SU-DHL-6 (cell line): ENCODE measurements around the gene GPR148.

ENCODE experiments used
- H2AFZ ChIP-seq: fragments of 200-600 bp; sonication (generic); 2 replicates; pipeline ENCODE4 v1.6.1; 2014; ENCODE audit warnings: low read depth, mild to moderate bottlenecking, moderate library complexity, mixed read lengths, antibody characterized with exemption, low read length; ENCODE audit not compliant: severe bottlenecking
- H3F3A ChIP-seq: fragments of 200-600 bp; shearing (Covaris generic); 2 replicates; pipeline ENCODE4 v1.6.0; 2016; ENCODE audit warnings: antibody characterized with exemption, mild to moderate bottlenecking; ENCODE audit not compliant: insufficient read depth
- H3K27ac ChIP-seq: fragments of 200-600 bp; sonication (generic); 2 replicates; pipeline ENCODE4 v1.5.1; 2016; ENCODE audit warnings: low read depth, mild to moderate bottlenecking, low read length, moderate library complexity, mixed read lengths
- H3K27me3 ChIP-seq: fragments of 200-600 bp; sonication (generic), shearing (Covaris generic); 2 replicates; pipeline ENCODE4 v1.6.0; 2014; ENCODE audit warnings: mild to moderate bottlenecking, low read length
- H3K36me3 ChIP-seq: fragments of 200-600 bp; sonication (generic); 2 replicates; pipeline ENCODE4 v1.6.1; 2014; ENCODE audit warnings: mild to moderate bottlenecking, low read length, mixed read lengths
- H3K4me2 ChIP-seq: fragments of 300-600, 200-600 bp; shearing (Covaris generic), sonication (generic); 2 replicates; pipeline ENCODE4 v1.6.0; 2014; ENCODE audit warnings: low read length, low read depth, mild to moderate bottlenecking; ENCODE audit not compliant: poor library complexity, severe bottlenecking
- H3K4me3 ChIP-seq: fragments of 200-600 bp; sonication (generic); 2 replicates; pipeline ENCODE4 v1.5.1; 2014; ENCODE audit warnings: antibody characterized with exemption, low read length, mild to moderate bottlenecking, mixed read lengths; ENCODE audit not compliant: insufficient read depth, poor library complexity, severe bottlenecking
- H3K79me2 ChIP-seq: fragments of 200-600 bp; sonication (generic); 2 replicates; pipeline ENCODE4 v1.6.1; 2014; ENCODE audit warnings: mild to moderate bottlenecking, low read length, moderate library complexity; ENCODE audit not compliant: insufficient read depth
- H3K9ac ChIP-seq: fragments of 200-600 bp; sonication (generic); 2 replicates; pipeline ENCODE4 v1.7.0; 2014; ENCODE audit warnings: mild to moderate bottlenecking, low read length
- H3K9me2 ChIP-seq: fragments of 200-600 bp; sonication (generic); replicated peaks from 2 replicates; pipeline ENCODE4 v1.6.1; 2014; ENCODE audit warnings: low read length; ENCODE audit not compliant: insufficient read depth
- H3K9me3 ChIP-seq: fragments of 200-600 bp; sonication (generic); 2 replicates; pipeline ENCODE4 v1.6.1; 2014; ENCODE audit warnings: low read length, mixed read lengths; ENCODE audit not compliant: insufficient read depth
- H4K20me1 ChIP-seq: fragments of 200-600 bp; sonication (generic); 2 replicates; pipeline ENCODE4 v1.6.1; 2014; ENCODE audit warnings: low read depth, mild to moderate bottlenecking, antibody characterized with exemption, low read length, moderate library complexity, mixed read lengths
- EZH2phosphoT487 ChIP-seq: fragments of 200-600 bp; sonication (generic), shearing (Covaris generic); conservative IDR thresholded peaks from 2 replicates; pipeline ENCODE4 v1.6.1; 2018; ENCODE audit warnings: mild to moderate bottlenecking, antibody characterized with exemption, low read length, moderate library complexity, mixed read lengths
- TF ChIP-seq, protein P1 (sequence below): fragments of 200-600 bp; sonication (generic); IDR thresholded peaks from one replicate; pipeline ENCODE4 v1.5.1; 2017; ENCODE audit warnings: antibody characterized with exemption, mild to moderate bottlenecking, low read length, moderate library complexity; ENCODE audit not compliant: insufficient read depth, poor library complexity, severe bottlenecking

The GPR148 gene

DNA sequence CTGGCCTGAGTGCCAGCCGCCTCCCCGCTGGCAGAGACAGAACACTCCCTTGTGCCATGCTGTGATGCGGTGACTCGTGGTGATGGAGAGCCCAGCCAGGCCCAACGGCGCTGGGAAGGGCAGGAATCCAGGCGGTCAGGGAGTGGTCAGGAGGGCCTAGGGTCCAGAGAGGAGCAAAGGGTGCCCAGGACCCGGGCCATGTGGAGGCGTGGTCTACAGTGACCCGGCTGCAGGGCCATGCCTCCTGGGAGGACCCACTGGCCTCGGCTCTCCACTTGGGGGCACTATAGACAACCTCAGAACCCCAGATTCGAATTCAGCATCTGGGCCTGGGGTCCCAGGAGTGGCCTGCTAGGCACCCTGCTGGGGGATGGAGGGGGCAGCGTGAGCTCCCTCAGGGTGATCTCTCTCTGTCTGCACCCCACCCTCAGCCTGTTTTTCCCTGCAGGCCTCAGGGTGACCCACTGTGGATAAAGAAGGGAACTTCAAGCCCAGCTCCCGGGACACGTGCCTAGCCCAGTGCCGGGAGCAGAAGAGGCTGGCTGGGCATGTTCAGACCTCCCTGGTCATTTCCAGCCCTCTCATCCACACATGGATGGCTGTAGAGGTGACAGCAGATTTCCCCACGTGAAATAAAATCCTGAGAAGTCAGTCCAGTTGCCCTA lies 39.5 kb downstream of the GPR148 start:
- no peaks in the 10 kb centered on the region for H3K27me3 ChIP-seq
- no peaks in the 10 kb centered on the region for H3F3A ChIP-seq
- H3K79me2 ChIP-seq, result no peaks in the 10 kb centered on the region
- H3K4me3 ChIP-seq, result no peak overlapping the region
- H3K4me2 ChIP-seq, result no peak overlapping the region
- no peak overlapping the region for H3K9ac ChIP-seq
- H2AFZ ChIP-seq, result no peak overlapping the region
- no peaks in the 10 kb centered on the region for H3K36me3 ChIP-seq
- TF ChIP-seq, protein P1, sequence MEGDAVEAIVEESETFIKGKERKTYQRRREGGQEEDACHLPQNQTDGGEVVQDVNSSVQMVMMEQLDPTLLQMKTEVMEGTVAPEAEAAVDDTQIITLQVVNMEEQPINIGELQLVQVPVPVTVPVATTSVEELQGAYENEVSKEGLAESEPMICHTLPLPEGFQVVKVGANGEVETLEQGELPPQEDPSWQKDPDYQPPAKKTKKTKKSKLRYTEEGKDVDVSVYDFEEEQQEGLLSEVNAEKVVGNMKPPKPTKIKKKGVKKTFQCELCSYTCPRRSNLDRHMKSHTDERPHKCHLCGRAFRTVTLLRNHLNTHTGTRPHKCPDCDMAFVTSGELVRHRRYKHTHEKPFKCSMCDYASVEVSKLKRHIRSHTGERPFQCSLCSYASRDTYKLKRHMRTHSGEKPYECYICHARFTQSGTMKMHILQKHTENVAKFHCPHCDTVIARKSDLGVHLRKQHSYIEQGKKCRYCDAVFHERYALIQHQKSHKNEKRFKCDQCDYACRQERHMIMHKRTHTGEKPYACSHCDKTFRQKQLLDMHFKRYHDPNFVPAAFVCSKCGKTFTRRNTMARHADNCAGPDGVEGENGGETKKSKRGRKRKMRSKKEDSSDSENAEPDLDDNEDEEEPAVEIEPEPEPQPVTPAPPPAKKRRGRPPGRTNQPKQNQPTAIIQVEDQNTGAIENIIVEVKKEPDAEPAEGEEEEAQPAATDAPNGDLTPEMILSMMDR, result no peak
- no peak for TF ChIP-seq EZH2phosphoT487
- no peaks in the 10 kb centered on the region for H3K9me2 ChIP-seq
- no peaks in the 10 kb centered on the region for H4K20me1 ChIP-seq
- H3K9me3 ChIP-seq, result no peaks in the 10 kb centered on the region
- no peak overlapping the region for H3K27ac ChIP-seq

DNA sequence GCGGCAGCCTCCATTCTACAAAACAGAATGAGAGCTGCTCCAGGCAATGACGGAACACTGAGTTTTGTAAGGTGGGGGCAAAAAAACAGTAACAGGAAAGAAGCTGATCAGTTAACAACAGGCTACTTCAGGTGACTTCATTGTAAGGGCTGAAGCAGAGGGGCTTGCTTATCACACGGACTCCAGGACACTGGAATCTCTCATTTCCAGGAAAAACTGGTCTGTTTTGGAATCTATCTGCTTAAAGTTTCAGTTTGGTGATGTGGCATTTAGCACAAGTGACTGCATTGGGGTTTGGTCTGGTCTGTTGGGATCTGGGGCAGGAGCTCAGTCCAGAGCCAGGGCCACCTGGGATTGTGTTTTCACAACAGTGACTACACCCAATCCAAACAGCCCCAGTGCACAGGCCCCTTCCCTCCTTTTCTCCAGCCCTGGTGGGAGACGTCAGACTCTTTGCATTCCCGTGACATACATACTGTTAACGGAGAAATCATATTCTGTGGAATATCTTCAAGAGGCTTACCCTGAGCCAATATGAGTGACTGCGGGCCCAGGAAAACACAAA lies 40.6 kb downstream of the GPR148 start:
- Histone ChIP-seq H3K9ac (no peak overlapping the region), H3K4me2 (no peak overlapping the region), H2AFZ (no peak overlapping the region), H3K36me3 (no peaks in the 10 kb centered on the region), H3K4me3 (no peak overlapping the region), H3K27me3 (no peaks in the 10 kb centered on the region), H3K79me2 (no peaks in the 10 kb centered on the region), H3F3A (no peaks in the 10 kb centered on the region), H3K9me3 (no peaks in the 10 kb centered on the region), H3K9me2 (no peaks in the 10 kb centered on the region), H4K20me1 (no peaks in the 10 kb centered on the region), H3K27ac (no peak overlapping the region)
- TF ChIP-seq EZH2phosphoT487, result no peak
- TF ChIP-seq, protein P1, result no peak

DNA sequence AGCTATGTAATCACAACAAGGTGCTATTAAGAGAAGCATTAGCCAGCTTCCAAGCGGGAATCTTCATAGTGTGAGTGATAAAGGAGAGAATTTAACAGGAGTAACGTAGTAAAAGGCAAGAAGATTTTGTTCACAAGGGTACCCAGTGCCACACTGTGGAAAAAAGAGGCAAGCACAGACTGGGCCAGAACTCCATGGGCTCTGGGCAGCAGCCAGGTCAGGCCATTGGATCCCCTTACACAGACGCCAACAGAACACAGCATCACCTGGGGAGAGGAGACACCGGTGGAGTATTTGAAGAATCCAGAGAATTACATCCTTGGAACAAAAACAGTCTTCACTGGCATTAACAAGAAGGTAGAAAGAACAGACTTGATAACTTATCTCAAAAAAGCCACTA lies 47.7 kb downstream of the GPR148 start:
- Histone ChIP-seq H3K36me3 (no peaks in the 10 kb centered on the region), H3K79me2 (no peaks in the 10 kb centered on the region), H3K9ac (no peak overlapping the region), H4K20me1 (no peaks in the 10 kb centered on the region), H3K9me2 (no peaks in the 10 kb centered on the region), H3K27ac (no peak overlapping the region), H3K27me3 (no peaks in the 10 kb centered on the region), H2AFZ (no peak overlapping the region), H3K4me2 (no peak overlapping the region), H3K4me3 (no peak overlapping the region), H3K9me3 (no peaks in the 10 kb centered on the region), H3F3A (no peaks in the 10 kb centered on the region)
- no peak for TF ChIP-seq EZH2phosphoT487
- TF ChIP-seq, protein P1, result no peak
